Thyroid gland (tissue), 4 donors: ENCODE measurements around the gene HS3ST2.

Experiments
- CTCF ChIP-seq, 6 experiments: fragments of 200-600 bp in 3 of 6; fragments of 450-650 bp in 3 of 6; sonication (generic) in 3 of 6; IDR thresholded peaks; one replicate each; pipeline ENCODE4 v1.5.1; 2016 to 2019; ENCODE audit warnings: antibody characterized with exemption in 6 of 6, mild to moderate bottlenecking in 2 of 6, inconsistent platforms in 1 of 6, moderate library complexity in 1 of 6
- POLR2A ChIP-seq, 2 donors: fragments of 450-650 bp; IDR thresholded peaks; one replicate each; pipeline ENCODE4 v1.6.1; 2017; ENCODE audit warnings: antibody characterized with exemption in 2 of 2, mild to moderate bottlenecking in 2 of 2, moderate library complexity in 1 of 2

- no peak for TF ChIP-seq CTCF (IDR thresholded peaks at IDR 0.05)
- no peak for TF ChIP-seq POLR2A (IDR thresholded peaks at IDR 0.05)
These were observed 124.7 kb downstream of the HS3ST2 start for GRCh38 chr16:22938647-22939046.
